HUDEP-2 (cell line): ENCODE results near the gene SEPHS1.
"Not testable (repeated sequence)": the region's sequence is repeated elsewhere in the genome, so short reads cannot be mapped to it uniquely, and the experiment has no call there.

Experiments used
- DNase-seq, 76 experiments: peaks; one replicate each; lab custom pipeline; 2025; ENCODE audit not compliant: unreplicated experiment in 76 of 76; lab: John Stamatoyannopoulos, UW

The SEPHS1 gene

GRCh38 chr10:13330980-13331379 lies 17.1 kb downstream of the SEPHS1 start:
- not testable (repeated sequence) for DNase-seq

GRCh38 chr10:13329565-13329964 lies 18.5 kb downstream of the SEPHS1 start:
- no peak for DNase-seq

GRCh38 chr10:13328613-13329012 lies 19.5 kb downstream of the SEPHS1 start:
- DNase-seq, result no peak

- DNase-seq, result no peak
These were observed 20.0 kb downstream of the SEPHS1 start for GRCh38 chr10:13328126-13328525.

- no peak for DNase-seq
These were observed 20.6 kb downstream of the SEPHS1 start for GRCh38 chr10:13327534-13327933.

GRCh38 chr10:13322615-13323148 lies 25.4 kb downstream of the SEPHS1 start:
- no peak for DNase-seq

- DNase-seq, result no peak
These were observed 26.5 kb downstream of the SEPHS1 start for GRCh38 chr10:13321576-13321975.

GRCh38 chr10:13319166-13319565 lies 28.9 kb downstream of the SEPHS1 start:
- DNase-seq, result no peak

- no peak for DNase-seq
These were observed 30.6 kb downstream of the SEPHS1 start for GRCh38 chr10:13317474-13317873.

GRCh38 chr10:13316635-13317311 lies 31.3 kb downstream of the SEPHS1 start:
- no peak for DNase-seq

GRCh38 chr10:13315361-13315760 lies 32.7 kb downstream of the SEPHS1 start:
- no peak for DNase-seq

- DNase-seq, result no peak
These were observed 36.9 kb downstream of the SEPHS1 start for GRCh38 chr10:13311177-13311575.

GRCh38 chr10:13310518-13311176 lies 37.4 kb downstream of the SEPHS1 start:
- DNase-seq, result no peak

GRCh38 chr10:13309792-13310191 lies 38.3 kb downstream of the SEPHS1 start:
- DNase-seq, result no peak

GRCh38 chr10:13308096-13308495 lies 40.0 kb downstream of the SEPHS1 start:
- DNase-seq, result no peak

GRCh38 chr10:13306103-13306502 lies 42.0 kb downstream of the SEPHS1 start:
- no peak for DNase-seq

GRCh38 chr10:13302821-13303555 lies 45.1 kb downstream of the SEPHS1 start:
- no peak for DNase-seq

GRCh38 chr10:13299437-13300287 lies 48.4 kb downstream of the SEPHS1 start, which contains the start of gene PHYH:
Gene PHYH (minus strand): TSS chr10:13300064. CDS start chr10:13300042, 22 bp downstream.
- peak in 73 of 76 experiments; percentile 14 to 80 (median 57) for DNase-seq

GRCh38 chr10:13298748-13299436 lies 49.2 kb downstream of the SEPHS1 start:
- no peak for DNase-seq

GRCh38 chr10:13296476-13296875 lies 51.6 kb downstream of the SEPHS1 start:
- DNase-seq, result no peak
